SKM-1 treated with dmso at 0.1 percent for 144 hours (cell line): ENCODE data around the gene AHNAK2.

Source experiments
- DNase-seq: peaks from one replicate; lab custom pipeline; 2025; ENCODE audit not compliant: unreplicated experiment; lab: John Stamatoyannopoulos, UW

Gene AHNAK2

GRCh38 chr14:104940526-104941150 lies 37.5 kb downstream of the AHNAK2 start:
- no peak for DNase-seq

- no peak for DNase-seq
Measured at GRCh38 chr14:104939666-104940410, 38.3 kb downstream of the AHNAK2 start.

- DNase-seq = no peak
Measured at GRCh38 chr14:104938960-104939359, 39.2 kb downstream of the AHNAK2 start.

- DNase-seq = no peak
Measured at GRCh38 chr14:104938436-104938835, 39.7 kb downstream of the AHNAK2 start.

- DNase-seq = no peak
Measured at GRCh38 chr14:104937694-104938365, 40.3 kb downstream of the AHNAK2 start.

- no peak for DNase-seq
Measured at GRCh38 chr14:104937161-104937560, 41.0 kb downstream of the AHNAK2 start.

GRCh38 chr14:104936361-104937155 lies 41.6 kb downstream of the AHNAK2 start:
- DNase-seq = no peak

GRCh38 chr14:104935955-104936354 lies 42.2 kb downstream of the AHNAK2 start:
- no peak for DNase-seq

GRCh38 chr14:104935026-104935650 lies 43.0 kb downstream of the AHNAK2 start:
- no peak for DNase-seq

- no peak for DNase-seq
Measured at GRCh38 chr14:104933746-104934733, 44.1 kb downstream of the AHNAK2 start.

GRCh38 chr14:104932676-104933631 lies 45.2 kb downstream of the AHNAK2 start:
- peak; percentile 5 for DNase-seq

- DNase-seq = no peak
Measured at GRCh38 chr14:104931771-104932675, 46.2 kb downstream of the AHNAK2 start.

- no peak for DNase-seq
Measured at GRCh38 chr14:104931304-104931770, 46.8 kb downstream of the AHNAK2 start.

GRCh38 chr14:104930526-104931303 lies 47.5 kb downstream of the AHNAK2 start:
- no peak for DNase-seq

GRCh38 chr14:104929268-104930230 lies 48.6 kb downstream of the AHNAK2 start:
- DNase-seq = no peak
